H9 (cell line): ENCODE results near the gene CCDC172. TPM values are rescaled to one million over a fixed set of nuclear protein-coding genes. Genes with fewer than 3 reads are reported as not detected.
A peak's percentile ranks its signal among the peaks of the same experiment; 100 is the strongest.

Experiments
- DNase-seq: peaks from one replicate; pipeline ENCODE4 v3.0.0-alpha.2; 2017
- H2AFZ ChIP-seq: one replicate; pipeline ENCODE4 v1.6.1; 2013; ENCODE audit warnings: mild to moderate bottlenecking, low read length, control low read depth, moderate library complexity
- H2AK5ac ChIP-seq: 2 replicates; pipeline ENCODE4 v1.6.1; 2013; ENCODE audit warnings: low read length, control low read depth, mixed read lengths; ENCODE audit not compliant: insufficient read length
- H2BK120ac ChIP-seq: one replicate; pipeline ENCODE4 v1.6.1; 2013; ENCODE audit warnings: low read depth, mild to moderate bottlenecking, low read length, control low read depth, inconsistent platforms; ENCODE audit not compliant: poor library complexity, severe bottlenecking
- H2BK12ac ChIP-seq: 2 replicates; pipeline ENCODE4 v1.6.1; 2013; ENCODE audit warnings: low read length, control low read depth, mixed read lengths, low read depth; ENCODE audit not compliant: insufficient read length
- H2BK15ac ChIP-seq: 2 replicates; pipeline ENCODE4 v1.6.1; 2013; ENCODE audit warnings: low read depth, low read length, control low read depth
- H2BK20ac ChIP-seq: one replicate; pipeline ENCODE4 v1.6.1; 2013; ENCODE audit warnings: low read depth, mild to moderate bottlenecking, low read length, control low read depth, inconsistent platforms; ENCODE audit not compliant: poor library complexity, severe bottlenecking
- H2BK5ac ChIP-seq: 2 replicates; pipeline ENCODE4 v1.6.1; 2013; ENCODE audit warnings: low read length, control low read depth, mixed read lengths; ENCODE audit not compliant: insufficient read length
- H3K14ac ChIP-seq: 2 replicates; pipeline ENCODE4 v1.6.1; 2013; ENCODE audit warnings: low read length, control low read depth; ENCODE audit not compliant: insufficient read depth
- H3K18ac ChIP-seq: 2 replicates; pipeline ENCODE4 v1.6.1; 2013; ENCODE audit warnings: low read depth, mild to moderate bottlenecking, mixed read lengths, low read length, control low read depth; ENCODE audit not compliant: insufficient read length
- H3K23ac ChIP-seq: 2 replicates; pipeline ENCODE4 v1.6.1; 2013; ENCODE audit warnings: low read length, control low read depth, mixed read lengths, low read depth; ENCODE audit not compliant: insufficient read length
- H3K23me2 ChIP-seq: 2 replicates; pipeline ENCODE4 v1.6.1; 2013; ENCODE audit warnings: low read depth, mild to moderate bottlenecking, mixed read lengths, low read length, control low read depth; ENCODE audit not compliant: insufficient read length, poor library complexity, severe bottlenecking
- H3K27ac ChIP-seq: 2 replicates; pipeline ENCODE4 v1.5.1; 2013; ENCODE audit warnings: low read length, control low read depth, mixed read lengths, low read depth; ENCODE audit not compliant: insufficient read length
- H3K27me3 ChIP-seq: 2 replicates; pipeline ENCODE4 v1.6.1; 2013; ENCODE audit warnings: low read length, control low read depth, inconsistent platforms; ENCODE audit not compliant: insufficient read depth
- H3K4ac ChIP-seq: 2 replicates; pipeline ENCODE4 v1.6.1; 2013; ENCODE audit warnings: low read depth, mild to moderate bottlenecking, control low read depth, inconsistent platforms, low read length, moderate library complexity
- H3K4me1 ChIP-seq: 2 replicates; pipeline ENCODE4 v1.6.1; 2013; ENCODE audit warnings: low read length, control low read depth, inconsistent platforms; ENCODE audit not compliant: insufficient read depth
- H3K4me2 ChIP-seq: 2 replicates; pipeline ENCODE4 v1.6.1; 2013; ENCODE audit warnings: low read length, control low read depth, mixed read lengths; ENCODE audit not compliant: insufficient read length, insufficient read depth
- H3K56ac ChIP-seq: 2 replicates; pipeline ENCODE4 v1.6.1; 2013; ENCODE audit warnings: low read depth, mild to moderate bottlenecking, mixed read lengths, low read length, control low read depth; ENCODE audit not compliant: insufficient read length
- H3K79me1 ChIP-seq: 2 replicates; pipeline ENCODE4 v1.6.1; 2013; ENCODE audit warnings: low read depth, mild to moderate bottlenecking, moderate library complexity, low read length, control low read depth, inconsistent platforms; ENCODE audit not compliant: insufficient read depth, poor library complexity, severe bottlenecking
- H3K79me2 ChIP-seq: 2 replicates; pipeline ENCODE4 v1.6.1; 2013; ENCODE audit warnings: low read length, control low read depth, inconsistent platforms; ENCODE audit not compliant: insufficient read depth
- H3K9ac ChIP-seq: 2 replicates; pipeline ENCODE4 v1.6.1; 2013; ENCODE audit warnings: low read length, control low read depth, mixed read lengths; ENCODE audit not compliant: insufficient read length; ENCODE audit errors: extremely low read depth
- H3K9me3 ChIP-seq: one replicate; pipeline ENCODE4 v1.6.1; 2013; ENCODE audit warnings: low read depth, low read length, inconsistent platforms; ENCODE audit not compliant: control insufficient read depth
- H3T11ph ChIP-seq: one replicate; pipeline ENCODE4 v1.6.1; 2013; ENCODE audit warnings: mild to moderate bottlenecking, low read length, control low read depth, inconsistent platforms
- H4K20me1 ChIP-seq: one replicate; pipeline ENCODE4 v1.6.1; 2013; ENCODE audit not compliant: control insufficient read depth, insufficient read length, insufficient read depth
- H4K5ac ChIP-seq: 2 replicates; pipeline ENCODE4 v1.6.1; 2013; ENCODE audit warnings: low read depth, mild to moderate bottlenecking, mixed read lengths, low read length, control low read depth; ENCODE audit not compliant: insufficient read length
- H4K8ac ChIP-seq: replicated peaks from 2 replicates; pipeline ENCODE4 v1.6.1; 2013; ENCODE audit warnings: low read length, control low read depth, mixed read lengths, low read depth; ENCODE audit not compliant: insufficient read length
- H4K91ac ChIP-seq: 2 replicates; pipeline ENCODE4 v1.6.1; 2013; ENCODE audit warnings: low read depth, mild to moderate bottlenecking, moderate library complexity, mixed read lengths, low read length, control low read depth; ENCODE audit not compliant: insufficient read length
- H3K27ac Mint-ChIP-seq, 3 experiments: 2 replicates in 2 of 3; 3 replicates in 1 of 3; pipeline ENCODE4 v1.8.0; 2020 to 2021; ENCODE audit warnings: mixed read lengths in 3 of 3, mild to moderate bottlenecking in 1 of 3, moderate library complexity in 1 of 3
- H3K27me3 Mint-ChIP-seq: 2 replicates; pipeline ENCODE4 v1.8.0; 2021; ENCODE audit warnings: low read depth, mild to moderate bottlenecking, moderate library complexity, mixed read lengths
- H3K36me3 Mint-ChIP-seq, 3 experiments: 2 replicates in 2 of 3; 3 replicates in 1 of 3; pipeline ENCODE4 v1.8.0; 2020 to 2021; ENCODE audit warnings: low read depth in 3 of 3, mixed read lengths in 3 of 3; ENCODE audit not compliant: insufficient read depth in 1 of 3
- H3K4me1 Mint-ChIP-seq, 2 experiments: 2 replicates each; pipeline ENCODE4 v1.8.0; 2020; ENCODE audit warnings: mixed read lengths in 2 of 2
- H3K4me3 Mint-ChIP-seq, 2 experiments: 2 replicates in 1 of 2; 3 replicates in 1 of 2; pipeline ENCODE4 v1.8.0; 2020 to 2021; ENCODE audit warnings: mild to moderate bottlenecking in 2 of 2, mixed read lengths in 2 of 2, moderate library complexity in 1 of 2
- H3K9me3 Mint-ChIP-seq, 2 experiments: 2 replicates in 1 of 2; 3 replicates in 1 of 2; pipeline ENCODE4 v1.8.0; 2020; ENCODE audit warnings: mild to moderate bottlenecking in 2 of 2, mixed read lengths in 2 of 2, moderate library complexity in 1 of 2
- WGBS: extraction: QIAGEN DNeasy Blood & Tissue Kit; methylation state at CpG from one replicate; pipeline ENCODE4 v1.1.7; 2013; ENCODE audit warnings: missing lambda C conversion rate, low lambda C conversion rate, mixed read lengths; ENCODE audit not compliant: insufficient read length; ENCODE audit errors: extremely low coverage; 5-methylcytosine and 5-hydroxymethylcytosine counted together
- long read RNA-seq: library from polyadenylated mRNA; unstranded; transcript quantifications from one replicate; pipeline ENCODE4 v2.0.0, GENCODE V29; 2020
- total RNA-seq: library from RNA; stranded (reverse); gene quantifications from 2 replicates; pipeline ENCODE4 v1.2.1, GENCODE V29; 2021
- TF ChIP-seq, protein P1 (sequence below): fragments of 200-600 bp; sonication (generic); conservative IDR thresholded peaks from 3 replicates; pipeline ENCODE4 v1.8.0; 2021; ENCODE audit warnings: antibody characterized with exemption, mild to moderate bottlenecking

CCDC172 gene, protein sequence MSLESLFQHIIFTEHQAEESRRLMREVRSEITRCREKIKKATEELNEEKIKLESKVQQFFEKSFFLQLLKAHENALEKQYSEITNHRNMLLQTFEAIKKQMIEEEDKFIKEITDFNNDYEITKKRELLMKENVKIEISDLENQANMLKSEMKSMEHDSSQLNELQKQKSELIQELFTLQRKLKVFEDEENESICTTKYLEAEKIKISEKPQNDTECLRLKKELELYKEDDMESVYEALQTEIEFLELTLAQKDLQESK
- 1.3 and 1.8 TPM in 2 replicates for total RNA-seq
- long read RNA-seq, partial matches to known transcripts, result 1 of 6 reads
- long read RNA-seq, other reads (novel, unspliced or antisense), result 5 of 6 reads

DNA sequence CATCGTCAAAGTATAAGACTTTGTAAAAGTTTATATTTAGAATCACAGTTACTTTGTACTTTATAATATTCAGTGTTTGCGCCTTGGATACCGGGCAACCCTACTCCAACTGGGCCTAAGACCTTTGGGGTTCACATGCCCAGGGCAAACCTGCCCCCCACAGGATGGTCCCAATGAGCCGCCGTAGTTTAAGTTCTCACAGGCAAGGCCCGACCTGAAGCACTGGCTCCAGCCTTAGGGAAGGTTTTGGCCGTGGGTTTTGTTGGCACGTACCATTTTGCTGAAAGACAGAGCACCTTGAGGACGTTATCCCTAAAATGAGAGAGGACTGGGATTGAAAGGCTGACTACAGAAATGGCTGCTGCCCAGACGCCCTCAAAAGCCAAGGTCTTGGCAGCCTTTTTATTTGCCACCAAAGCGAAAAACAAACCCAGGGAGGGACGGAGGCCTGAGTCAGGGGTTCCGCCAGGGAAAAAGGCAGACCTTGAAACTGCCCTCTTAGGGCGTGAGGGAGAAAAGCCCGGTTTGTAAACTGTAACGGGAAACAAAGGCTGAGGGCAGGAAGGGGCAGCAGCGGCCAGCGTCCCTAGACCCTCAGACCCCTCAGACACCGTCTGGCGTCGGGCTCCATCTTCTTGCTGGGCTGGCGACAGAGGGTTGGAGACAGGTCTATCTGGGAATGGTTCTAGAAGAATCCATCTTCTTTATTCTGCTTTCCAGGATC lies at the start of gene CCDC172:
Gene CCDC172 (plus strand): TSS at position 222 of the 724 bp plus-strand sequence. CDS start 564 bp downstream, outside the sequence.
- no peaks in the 10 kb centered on the region for H3K79me1 ChIP-seq
- no peaks in the 10 kb centered on the region for H3K23me2 ChIP-seq
- H3K9me3 ChIP-seq, result no peaks in the 10 kb centered on the region
- H3K9ac ChIP-seq, result no peak within 1 kb of the TSS
- H4K8ac ChIP-seq, result no peak within 1 kb of the TSS
- H3K23ac ChIP-seq, result no peak within 1 kb of the TSS
- no peaks in the 10 kb centered on the region for H3K79me2 ChIP-seq
- peak within 1 kb of the TSS; percentile 38 for H3K4me2 ChIP-seq
- no peaks in the 10 kb centered on the region for H4K20me1 ChIP-seq
- no peak within 1 kb of the TSS for H4K5ac ChIP-seq
- no peaks in the 10 kb centered on the region for H3K27me3 ChIP-seq
- H3K27ac Mint-ChIP-seq, result peak within 1 kb of the TSS; percentile 46 to 99 (median 84)
- no peak within 1 kb of the TSS for H4K91ac ChIP-seq
- no peak within 1 kb of the TSS for H2AK5ac ChIP-seq
- H3K56ac ChIP-seq, result no peak within 1 kb of the TSS
- H2BK5ac ChIP-seq, result no peak within 1 kb of the TSS
- no peaks in the 10 kb centered on the region for H3K27me3 Mint-ChIP-seq
- TF ChIP-seq, protein P1, sequence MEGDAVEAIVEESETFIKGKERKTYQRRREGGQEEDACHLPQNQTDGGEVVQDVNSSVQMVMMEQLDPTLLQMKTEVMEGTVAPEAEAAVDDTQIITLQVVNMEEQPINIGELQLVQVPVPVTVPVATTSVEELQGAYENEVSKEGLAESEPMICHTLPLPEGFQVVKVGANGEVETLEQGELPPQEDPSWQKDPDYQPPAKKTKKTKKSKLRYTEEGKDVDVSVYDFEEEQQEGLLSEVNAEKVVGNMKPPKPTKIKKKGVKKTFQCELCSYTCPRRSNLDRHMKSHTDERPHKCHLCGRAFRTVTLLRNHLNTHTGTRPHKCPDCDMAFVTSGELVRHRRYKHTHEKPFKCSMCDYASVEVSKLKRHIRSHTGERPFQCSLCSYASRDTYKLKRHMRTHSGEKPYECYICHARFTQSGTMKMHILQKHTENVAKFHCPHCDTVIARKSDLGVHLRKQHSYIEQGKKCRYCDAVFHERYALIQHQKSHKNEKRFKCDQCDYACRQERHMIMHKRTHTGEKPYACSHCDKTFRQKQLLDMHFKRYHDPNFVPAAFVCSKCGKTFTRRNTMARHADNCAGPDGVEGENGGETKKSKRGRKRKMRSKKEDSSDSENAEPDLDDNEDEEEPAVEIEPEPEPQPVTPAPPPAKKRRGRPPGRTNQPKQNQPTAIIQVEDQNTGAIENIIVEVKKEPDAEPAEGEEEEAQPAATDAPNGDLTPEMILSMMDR, result no peak
- H3K4me1 Mint-ChIP-seq, result peaks cover 28 to 34% of the 10 kb centered on the region in 2 experiments
- no peak within 1 kb of the TSS for H3K4ac ChIP-seq
- no CpG with 5 or more reads among the region's 22 CpGs for WGBS
- peak within 1 kb of the TSS; percentile 16; the same call in 1 of the 2 replicates for H3K14ac ChIP-seq
- H2BK120ac ChIP-seq, result peak within 1 kb of the TSS; percentile 0
- no peaks in the 10 kb centered on the region; a peak in 1 of 7 replicates for H3K36me3 Mint-ChIP-seq
- no peaks in the 10 kb centered on the region for H3K9me3 Mint-ChIP-seq
- no peak within 1 kb of the TSS for H3T11ph ChIP-seq
- H2BK20ac ChIP-seq, result peak within 1 kb of the TSS; percentile 76
- 0 out of 2 replicates have a peak, but pooled peaks cover 3% of the 10 kb centered on the region for H3K4me1 ChIP-seq
- peak; percentile 43 for DNase-seq
- peak within 1 kb of the TSS; percentile 43 to 64; a peak in 4 of 5 replicates for H3K4me3 Mint-ChIP-seq
- no peak within 1 kb of the TSS for H2BK12ac ChIP-seq
- H3K18ac ChIP-seq, result peak within 1 kb of the TSS; percentile 62
- peak within 1 kb of the TSS; percentile 56 for H2AFZ ChIP-seq
- peak within 1 kb of the TSS; percentile 18 for H3K27ac ChIP-seq
- no peak within 1 kb of the TSS for H2BK15ac ChIP-seq
